K562 (cell line): ENCODE results near the gene FABP3. TPM values are rescaled to one million over a fixed set of nuclear protein-coding genes. Genes with fewer than 3 reads are reported as not detected.
A peak's percentile ranks its signal among the peaks of the same experiment; 100 is the strongest.

Source experiments
- ATAC-seq: fragments of 200-7000 bp; cut with Tn5 transposase; 3 replicates; pipeline ENCODE4 v1.9.1; 2020; ENCODE audit warnings: moderate library complexity
- BruUV-seq: library from RNA; stranded (reverse); fragments of 400-500 nt; replicated peaks from 2 replicates; lab custom pipeline; 2021; lab: Mats Ljungman, UMichigan
- CTCF ChIA-PET: fragments of 300-600 bp; formaldehyde crosslinking; extraction: SDS; loops from one replicate; lab custom pipeline; 2021; ENCODE audit warnings: low intra/inter-chr PET ratio; lab: Yijun Ruan, JAX
- POLR2A ChIA-PET: fragments of 300-600, 350-650 bp; sonication (Branson Sonifier 250); formaldehyde crosslinking; extraction: SDS; loops from one replicate; lab custom pipeline; 2021; ENCODE audit warnings: antibody characterized with exemption, inconsistent platforms; lab: Yijun Ruan, JAX
- DNase-seq, 4 experiments: peaks; one replicate each; pipeline versions ENCODE4 v3.0.0 to v3.0.0-alpha.2; 2011 to 2018; ENCODE audit warnings: low spot score in 3 of 4, mixed read lengths in 3 of 4; ENCODE audit errors: extremely low read depth in 1 of 4
- FAIRE-seq: peaks from 2 replicates; lab custom pipeline; 2011; peaks lifted over from hg19 to GRCh38; lab: Jason Lieb, UNC
- H2AFZ ChIP-seq: 2 replicates; pipeline ENCODE4 v1.6.0; 2011; ENCODE audit warnings: low read depth, low read length, control low read depth, inconsistent platforms
- H3K27ac ChIP-seq: fragments of 200-600 bp; 3 replicates; pipeline ENCODE4 v1.8.0; 2011; ENCODE audit warnings: low read depth, mild to moderate bottlenecking, control low read depth, inconsistent platforms, low read length, moderate library complexity, mixed read lengths; ENCODE audit errors: extremely low read depth
- H3K27me3 ChIP-seq, 2 experiments: fragments of 300-600 bp in 1 of 2; 2 replicates in 1 of 2; 3 replicates in 1 of 2; pipeline versions ENCODE4 v1.6.0 to v1.8.0; 2011; ENCODE audit warnings: inconsistent platforms in 2 of 2, low read length in 2 of 2, mild to moderate bottlenecking in 1 of 2, mixed read lengths in 1 of 2, moderate library complexity in 1 of 2; ENCODE audit not compliant: control insufficient read depth in 2 of 2, insufficient read depth in 2 of 2
- H3K36me3 ChIP-seq: fragments of 300-600 bp; 3 replicates; pipeline ENCODE4 v1.8.0; 2011; ENCODE audit warnings: mild to moderate bottlenecking, low read length, inconsistent platforms; ENCODE audit not compliant: control insufficient read depth, insufficient read depth
- H3K4me1 ChIP-seq, 2 experiments: fragments of 200-600 bp in 1 of 2; replicated peaks in 1 of 2; 2 replicates in 1 of 2; 3 replicates in 1 of 2; pipeline versions ENCODE4 v1.5.1 to v1.8.0; 2011; ENCODE audit warnings: inconsistent platforms in 2 of 2, low read length in 2 of 2, mild to moderate bottlenecking in 1 of 2, mixed read lengths in 1 of 2, moderate library complexity in 1 of 2; ENCODE audit not compliant: control insufficient read depth in 2 of 2, insufficient read depth in 2 of 2
- H3K4me2 ChIP-seq: 2 replicates; pipeline ENCODE4 v1.6.1; 2011; ENCODE audit warnings: low read length, control low read depth, inconsistent platforms, mixed read lengths; ENCODE audit not compliant: insufficient read depth
- H3K4me3 ChIP-seq: fragments of 200-600 bp; sonication (generic), shearing (Covaris generic); 2 replicates; pipeline ENCODE4 v1.5.1; 2016; ENCODE audit warnings: control low read depth, inconsistent platforms
- H3K79me2 ChIP-seq: fragments of 200-600 bp; 3 replicates; pipeline ENCODE4 v1.8.0; 2011; ENCODE audit warnings: low read length, inconsistent platforms; ENCODE audit not compliant: control insufficient read depth, insufficient read depth
- H3K9ac ChIP-seq, 2 experiments: 2 replicates each; pipeline versions ENCODE4 v1.6.0 to v1.6.1; 2011; ENCODE audit warnings: low read depth in 2 of 2, low read length in 2 of 2, control low read depth in 1 of 2, inconsistent platforms in 1 of 2, mild to moderate bottlenecking in 1 of 2, mixed read lengths in 1 of 2; ENCODE audit not compliant: insufficient read depth in 1 of 2
- H3K9me1 ChIP-seq: one replicate; pipeline ENCODE4 v1.6.0; 2011; ENCODE audit warnings: inconsistent platforms, mild to moderate bottlenecking, low read length, moderate library complexity; ENCODE audit not compliant: control insufficient read depth, insufficient read depth
- H3K9me3 ChIP-seq: replicated peaks from 2 replicates; pipeline ENCODE4 v1.5.1; 2011; ENCODE audit warnings: low read depth, low read length, inconsistent platforms; ENCODE audit not compliant: control insufficient read depth, insufficient read depth
- H4K20me1 ChIP-seq: replicated peaks from 2 replicates; pipeline ENCODE4 v1.6.1; 2011; ENCODE audit warnings: low read length, inconsistent platforms, mixed read lengths; ENCODE audit not compliant: control insufficient read depth, insufficient read depth
- BRD4 ChIP-seq: fragments of 200-600 bp; sonication (generic); IDR thresholded peaks from 2 replicates; pipeline ENCODE4 v1.6.1; 2017; ENCODE audit warnings: inconsistent platforms
- CTCF ChIP-seq, 3 experiments: IDR thresholded peaks in 2 of 3; conservative IDR thresholded peaks in 1 of 3; 2 replicates each; pipeline ENCODE4 v1.5.1; 2011 to 2012; ENCODE audit warnings: low read length in 3 of 3, mild to moderate bottlenecking in 3 of 3, control low read depth in 2 of 3, improper control_type of control experiment in 1 of 3, inconsistent platforms in 1 of 3, low read depth in 1 of 3, mixed read lengths in 1 of 3, moderate library complexity in 1 of 3; ENCODE audit not compliant: insufficient read depth in 2 of 3
- DEAF1 ChIP-seq: fragments of 450-650 bp; formaldehyde crosslinking; IDR thresholded peaks from 2 replicates; pipeline ENCODE4 v1.4.0; 2020; ENCODE audit warnings: mild to moderate bottlenecking, moderate library complexity
- FOXK2 ChIP-seq, 2 experiments: fragments of 450-650 bp; IDR thresholded peaks in 1 of 2; conservative IDR thresholded peaks in 1 of 2; 2 replicates each; pipeline ENCODE4 v1.6.1; 2016; ENCODE audit warnings: low read depth in 2 of 2, mild to moderate bottlenecking in 1 of 2
- RAD21 ChIP-seq, 2 experiments: fragments of 250-450 bp in 1 of 2; fragments of 450-650 bp in 1 of 2; sonication (Bioruptor Pico) in 1 of 2; formaldehyde crosslinking in 1 of 2; IDR thresholded peaks in 1 of 2; conservative IDR thresholded peaks in 1 of 2; 2 replicates each; pipeline versions ENCODE4 v1.4.0 to v1.8.0; 2020 to 2022; ENCODE audit warnings: mild to moderate bottlenecking in 2 of 2, moderate library complexity in 1 of 2
- REST ChIP-seq, 2 experiments: fragments of 450-650 bp; formaldehyde crosslinking in 1 of 2; IDR thresholded peaks; 2 replicates each; pipeline versions ENCODE4 v1.4.0 to v1.6.1; 2014 to 2020; ENCODE audit warnings: mild to moderate bottlenecking in 2 of 2, borderline replicate concordance in 1 of 2, low read depth in 1 of 2
- TARDBP ChIP-seq: fragments of 450-650 bp; IDR thresholded peaks from 2 replicates; pipeline ENCODE4 v1.6.1; 2016
- in situ Hi-C: fragments of 300-500 bp; cut with MboI; formaldehyde crosslinking; loops from 4 replicates; pipeline ENCODE4 v1.15.0; 2018; ENCODE audit warnings: inconsistent platforms, mixed read lengths
- intact Hi-C: fragments of 100-400 bp; cut with micrococcal nuclease; formaldehyde crosslinking; loops from 2 replicates; pipeline ENCODE4 v1.14.2; 2022
- polyA plus RNA-seq, 8 experiments: library from polyadenylated mRNA; depleted of rRNA in 4 of 8; stranded (reverse) in 5 of 8; unstranded in 3 of 8; fragments of >200 nt; fragmentation: Nextera tagmentation in 2 of 8; fragmentation: Illumina TruSeq in 1 of 8; extraction: Ambion mirVana in 2 of 8; extraction: Trizol in 1 of 8; gene quantifications; 2 replicates each; pipeline versions ENCODE4 v1.2.1 to v1.2.3, GENCODE V29; 2011 to 2014; ENCODE audit warnings: inconsistent platforms in 1 of 8, missing spikeins in 1 of 8
- total RNA-seq, 7 experiments: library from RNA; depleted of rRNA in 6 of 7; stranded (reverse); fragments of >200 nt in 6 of 7; fragmentation: Illumina TruSeq in 2 of 7; extraction: Trizol in 2 of 7; gene quantifications; 2 replicates each; pipeline versions ENCODE4 v1.2.1 to v1.2.3, GENCODE V29; 2011 to 2021; ENCODE audit warnings: low replicate concordance in 1 of 7

Gene FABP3
- total and polyA plus RNA-seq, 9 of the 15 experiments (the other 6 are each of a cell fraction or from before 2014, with no cell fraction given): 0.22 TPM; not detected in 8

GRCh38 chr1:31335007-31335406 is 37.9 kb downstream of the FABP3 start:
- no peaks in the 10 kb centered on the region for H3K4me1 ChIP-seq
- POLR2A ChIA-PET: interaction anchor here (1.2 kb wide), 1 partner anchor 9 kb away, joined by 3 read pairs; no protein-coding TSS in a partner anchor
- H2AFZ ChIP-seq: no peak overlapping the region
- FAIRE-seq (peak; percentile 75), ATAC-seq (peak; percentile 72), DNase-seq (peak in 2 of 4 experiments; percentile 13 to 24)
- no peaks in the 10 kb centered on the region for H4K20me1 ChIP-seq
- no peak overlapping the region for H3K9ac ChIP-seq
- no peaks in the 10 kb centered on the region for H3K9me1 ChIP-seq
- H3K4me2 ChIP-seq: no peak overlapping the region
- H3K36me3 ChIP-seq: peaks cover 19% of the 10 kb centered on the region; the same call in 1 of the 3 replicates
- H3K79me2 ChIP-seq: no peaks in the 10 kb centered on the region
- H3K9me3 ChIP-seq: no peaks in the 10 kb centered on the region
- no peaks in the 10 kb centered on the region for H3K27me3 ChIP-seq
- TF ChIP-seq FOXK2 (conservative IDR thresholded peaks at IDR 0.05 in 1 of 2, IDR thresholded peaks at IDR 0.05 in 1 of 2; ENCODE audit: low read depth in 2 of 2) (peak; percentile 71 to 80; a peak in 3 of 4 replicates), REST (IDR thresholded peaks at IDR 0.05; ENCODE audit: borderline replicate concordance) (peak; percentile 50; the same call in 1 of the 2 replicates), REST (CRISPR knock-in tag; IDR thresholded peaks at IDR 0.05; ENCODE audit: low read depth) (no peak), DEAF1 (peak; percentile 23; the same call in 1 of the 2 replicates), CTCF (IDR thresholded peaks at IDR 0.05 in 2 of 3, conservative IDR thresholded peaks at IDR 0.05 in 1 of 3; ENCODE audit: insufficient read depth in 2 of 3, low read depth in 1 of 3, low read length in 3 of 3) (peak; percentile 46 to 69 (median 47); a peak in 5 of 6 replicates), BRD4 (no peak), RAD21 (CRISPR knock-in tag; conservative IDR thresholded peaks at IDR 0.05 in 1 of 2, IDR thresholded peaks at IDR 0.05 in 1 of 2) (peak; percentile 45 to 63), TARDBP (no peak)
- intact Hi-C loops: loop anchor here (1.0 kb wide), 1 partner anchor 151 kb away; no protein-coding TSS in a partner anchor
- H3K4me3 ChIP-seq: no peak overlapping the region
- no peak overlapping the region for H3K27ac ChIP-seq
- BruUV-seq: no TSS peak
- CTCF ChIA-PET: interaction anchor here (0.7 to 1.6 kb wide), 3 partner anchors 151 to 616 kb away, joined by 3 to 11 read pairs (median 4); no protein-coding TSS in a partner anchor
- in situ Hi-C loops: no loop called here
